HUES48 (cell line): ENCODE data around the gene CEPT1.
"Not testable (repeated sequence)": the region's sequence is repeated elsewhere in the genome, so short reads cannot be mapped to it uniquely, and the experiment has no call there.

Source experiments
- H3K27ac ChIP-seq: one replicate; pipeline ENCODE4 v1.7.0; 2013; ENCODE audit warnings: low read depth, low read length, inconsistent platforms
- H3K27me3 ChIP-seq: 2 replicates; pipeline ENCODE4 v1.6.1; 2013; ENCODE audit warnings: mild to moderate bottlenecking, low read length; ENCODE audit not compliant: control insufficient read depth, insufficient read depth
- H3K36me3 ChIP-seq: 2 replicates; pipeline ENCODE4 v1.6.1; 2013; ENCODE audit warnings: low read length; ENCODE audit not compliant: control insufficient read depth, insufficient read depth
- H3K4me1 ChIP-seq: 2 replicates; pipeline ENCODE4 v1.6.1; 2013; ENCODE audit warnings: mild to moderate bottlenecking, low read length; ENCODE audit not compliant: control insufficient read depth, insufficient read depth
- H3K4me3 ChIP-seq: 2 replicates; pipeline ENCODE4 v1.5.1; 2013; ENCODE audit warnings: mild to moderate bottlenecking, low read depth, low read length
- H3K9ac ChIP-seq: 2 replicates; pipeline ENCODE4 v1.6.1; 2013; ENCODE audit warnings: mild to moderate bottlenecking, low read depth, low read length, moderate library complexity
- H3K9me3 ChIP-seq: 2 replicates; pipeline ENCODE4 v1.6.1; 2013; ENCODE audit warnings: low read length; ENCODE audit not compliant: control insufficient read depth, insufficient read depth

Gene CEPT1

DNA sequence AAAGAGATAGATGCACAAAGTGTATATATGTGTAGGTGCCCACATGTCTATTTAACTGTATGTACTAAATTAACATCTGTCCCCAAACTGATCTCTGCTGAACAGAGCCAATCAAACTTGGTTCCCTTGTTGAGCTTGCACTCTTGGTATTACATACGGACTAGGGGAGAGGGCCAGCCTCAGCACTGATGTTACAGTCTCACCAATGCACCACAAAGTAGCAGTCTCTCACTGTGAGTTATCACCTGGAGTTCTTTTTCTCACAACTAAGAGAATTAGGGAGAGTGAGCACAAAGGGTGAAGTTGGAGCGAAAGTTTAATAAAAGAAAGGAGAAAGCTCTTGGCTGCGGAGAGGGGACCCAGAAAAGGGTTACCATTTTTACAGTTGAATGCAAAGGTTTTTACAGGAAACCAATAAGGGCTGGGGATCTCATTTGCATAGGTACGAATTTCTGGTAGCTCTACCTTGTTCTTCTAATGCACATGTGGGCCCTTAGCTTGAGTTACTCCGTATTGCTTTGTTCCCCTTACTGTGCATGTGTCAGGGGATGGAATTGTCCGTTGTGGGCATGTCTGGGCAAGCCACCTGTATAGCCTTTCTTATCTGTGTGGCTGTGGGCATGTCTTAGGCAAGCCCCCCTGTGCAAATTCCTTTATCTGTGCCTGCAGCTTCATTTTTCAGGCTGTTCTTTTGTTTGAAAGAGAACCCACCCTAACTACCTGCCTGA lies 74.2 kb downstream of the CEPT1 start:
- no peak overlapping the region for H3K9ac ChIP-seq
- no peak overlapping the region for H3K27ac ChIP-seq
- 0 out of 2 replicates have a peak, but pooled peaks cover 5% of the 10 kb centered on the region for H3K4me1 ChIP-seq
- H3K9me3 ChIP-seq, result no peaks in the 10 kb centered on the region
- H3K27me3 ChIP-seq, result no peaks in the 10 kb centered on the region
- no peak overlapping the region for H3K4me3 ChIP-seq
- H3K36me3 ChIP-seq, result no peaks in the 10 kb centered on the region

DNA sequence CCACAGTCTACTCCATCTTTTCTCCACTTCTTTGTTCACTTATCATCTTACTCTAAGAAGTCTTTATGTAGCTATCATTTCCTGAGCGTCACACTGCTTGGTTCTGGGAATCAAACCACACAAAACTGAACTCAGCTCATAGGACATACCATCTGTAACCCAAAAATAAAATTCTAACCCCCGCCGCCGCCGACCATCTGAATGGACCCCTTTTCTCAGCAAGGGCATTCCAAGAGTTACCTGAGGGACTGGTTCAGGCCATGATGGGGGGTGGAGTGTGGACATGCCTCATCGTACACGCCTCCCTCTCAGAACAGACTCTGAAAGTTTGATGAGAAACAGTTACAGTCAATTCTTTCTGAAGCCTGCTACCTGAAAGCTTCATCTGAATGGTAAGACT lies 74.9 kb downstream of the CEPT1 start:
- H3K9me3 ChIP-seq, result no peaks in the 10 kb centered on the region
- no peak overlapping the region for H3K4me3 ChIP-seq
- H3K4me1 ChIP-seq, result 0 out of 2 replicates have a peak, but pooled peaks cover 5% of the 10 kb centered on the region
- no peak overlapping the region for H3K27ac ChIP-seq
- H3K36me3 ChIP-seq, result no peaks in the 10 kb centered on the region
- no peak overlapping the region for H3K9ac ChIP-seq
- no peaks in the 10 kb centered on the region for H3K27me3 ChIP-seq

GRCh38 chr1:111215285-111215684 lies 75.3 kb downstream of the CEPT1 start:
- not testable (repeated sequence) for H3K9ac ChIP-seq, H3K27me3 ChIP-seq, H3K4me1 ChIP-seq, H3K27ac ChIP-seq, H3K4me3 ChIP-seq, H3K9me3 ChIP-seq, H3K36me3 ChIP-seq

GRCh38 chr1:111216751-111217150 lies 76.7 kb downstream of the CEPT1 start:
- Histone ChIP-seq H3K9ac (no peak overlapping the region), H3K4me1 (0 out of 2 replicates have a peak, but pooled peaks cover 5% of the 10 kb centered on the region), H3K4me3 (no peak overlapping the region), H3K27ac (no peak overlapping the region), H3K36me3 (no peaks in the 10 kb centered on the region), H3K9me3 (no peaks in the 10 kb centered on the region), H3K27me3 (no peaks in the 10 kb centered on the region)

DNA sequence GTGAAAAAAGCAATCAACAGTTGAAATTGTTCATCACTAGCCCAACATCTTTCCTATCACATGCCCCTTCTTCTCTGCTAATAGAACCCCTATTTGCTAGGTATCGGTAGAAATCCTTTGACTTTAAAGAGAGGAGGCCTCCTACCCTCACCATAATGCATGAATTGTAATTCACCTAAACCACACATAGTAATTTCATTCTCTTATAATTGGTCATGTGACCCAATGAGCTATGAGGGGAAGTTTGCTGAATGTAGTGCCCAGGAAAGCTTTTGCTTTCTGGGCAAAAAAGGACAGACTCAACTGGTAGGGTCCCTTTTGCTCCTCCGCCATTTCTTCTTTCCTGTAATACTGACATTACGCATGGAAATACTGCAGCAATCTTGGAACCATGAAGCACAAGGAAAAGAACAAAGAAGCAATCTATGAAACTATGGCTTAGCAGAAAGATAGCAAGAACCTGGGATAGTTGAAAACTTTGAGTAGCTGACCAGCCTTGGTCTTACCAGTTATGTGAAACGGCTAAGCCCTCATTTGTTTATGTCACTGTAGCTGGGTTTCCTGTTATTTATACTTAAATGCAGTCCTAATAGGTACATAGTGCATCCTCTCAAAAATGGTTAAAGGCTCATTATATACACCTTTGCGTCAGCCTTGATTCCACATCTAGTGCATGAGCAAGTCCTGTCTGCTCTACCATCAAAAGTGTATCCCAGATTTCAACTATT lies 77.3 kb downstream of the CEPT1 start:
- no peaks in the 10 kb centered on the region for H3K36me3 ChIP-seq
- no peak overlapping the region for H3K4me3 ChIP-seq
- no peaks in the 10 kb centered on the region for H3K27me3 ChIP-seq
- H3K9ac ChIP-seq, result no peak overlapping the region
- peaks cover 8% of the 10 kb centered on the region; the same call in 1 of the 2 replicates for H3K4me1 ChIP-seq
- H3K9me3 ChIP-seq, result no peaks in the 10 kb centered on the region
- no peak overlapping the region for H3K27ac ChIP-seq

GRCh38 chr1:111218701-111219556 lies 78.9 kb downstream of the CEPT1 start:
- Histone ChIP-seq H3K4me1 (peaks cover 17% of the 10 kb centered on the region; the same call in 1 of the 2 replicates), H3K27ac (peak overlapping the region; percentile 90), H3K9me3 (no peaks in the 10 kb centered on the region), H3K36me3 (no peaks in the 10 kb centered on the region), H3K9ac (no peak overlapping the region), H3K4me3 (no peak overlapping the region), H3K27me3 (no peaks in the 10 kb centered on the region)

DNA sequence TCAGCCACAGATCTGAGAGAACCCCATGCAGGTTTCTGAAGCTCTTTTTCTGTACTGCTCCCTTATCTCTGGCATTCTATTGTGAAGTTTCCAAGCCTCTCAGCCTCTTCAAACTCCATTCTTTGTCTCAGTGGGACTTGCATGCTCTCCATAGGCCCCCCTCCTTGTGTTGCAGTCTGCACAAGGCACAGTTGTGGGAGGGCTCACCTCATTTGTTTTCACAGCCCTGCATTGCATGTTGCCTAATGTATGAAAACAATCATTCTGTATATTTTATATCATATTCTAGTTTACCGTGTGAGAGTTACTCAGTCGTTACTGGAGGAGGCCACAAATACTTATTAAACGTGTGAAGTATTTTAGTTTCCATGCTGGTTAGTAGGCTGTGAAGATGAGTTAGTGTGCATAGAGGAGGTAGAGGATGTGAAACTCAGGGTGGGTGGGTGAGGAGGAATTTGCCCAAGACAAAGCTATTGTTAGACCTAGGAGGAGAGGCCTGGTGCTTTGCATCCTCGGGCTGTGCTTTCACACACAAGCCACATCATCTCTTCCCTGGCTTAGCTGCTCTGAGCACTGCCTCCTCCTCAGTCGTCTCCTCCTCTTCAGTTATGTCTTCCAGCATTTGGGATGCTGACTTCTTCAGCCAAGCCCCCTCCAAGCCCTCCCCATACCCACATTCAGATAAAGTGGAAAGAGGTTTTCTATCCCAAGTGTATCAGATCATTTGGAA lies 79.7 kb downstream of the CEPT1 start:
- Histone ChIP-seq H3K9me3 (no peaks in the 10 kb centered on the region), H3K9ac (no peak overlapping the region), H3K4me1 (peaks cover 14% of the 10 kb centered on the region; the same call in 1 of the 2 replicates), H3K27me3 (no peaks in the 10 kb centered on the region), H3K4me3 (no peak overlapping the region), H3K27ac (peak overlapping the region; percentile 90), H3K36me3 (no peaks in the 10 kb centered on the region)

DNA sequence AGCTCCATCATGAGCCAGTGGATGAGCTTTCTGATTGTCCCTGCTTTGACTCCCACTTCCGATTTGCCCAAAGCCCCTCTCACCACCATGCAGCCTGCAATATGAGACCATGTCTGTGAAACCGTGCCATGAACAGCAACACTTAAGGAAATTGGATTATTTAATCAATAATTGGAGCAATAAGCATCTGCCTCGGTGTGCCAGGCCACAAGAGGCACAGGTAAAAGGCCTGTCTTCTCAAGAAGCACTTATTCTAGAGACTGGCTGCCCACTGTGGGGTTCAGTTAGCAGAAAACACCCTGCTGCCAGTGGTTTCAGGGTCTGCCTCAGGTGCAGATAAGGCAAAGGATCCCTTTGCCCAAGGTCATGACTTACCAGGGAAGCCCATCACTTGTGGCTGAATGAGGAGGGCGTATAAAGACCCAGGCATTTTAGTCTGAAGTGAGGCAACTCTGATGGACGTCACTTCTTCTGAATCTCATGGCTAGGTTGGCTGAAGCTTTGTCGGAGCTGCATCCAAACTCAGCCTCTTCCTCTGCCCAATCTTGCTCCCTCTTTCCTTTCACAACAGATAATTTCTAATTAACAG lies 80.4 kb downstream of the CEPT1 start:
- no peak overlapping the region for H3K4me3 ChIP-seq
- peaks cover 15% of the 10 kb centered on the region; the same call in 1 of the 2 replicates for H3K4me1 ChIP-seq
- H3K36me3 ChIP-seq, result no peaks in the 10 kb centered on the region
- H3K27ac ChIP-seq, result peak overlapping the region; percentile 79
- H3K9me3 ChIP-seq, result no peaks in the 10 kb centered on the region
- no peaks in the 10 kb centered on the region for H3K27me3 ChIP-seq
- H3K9ac ChIP-seq, result no peak overlapping the region

- no peak overlapping the region for H3K4me3 ChIP-seq
- H3K4me1 ChIP-seq, result peaks cover 20% of the 10 kb centered on the region; the same call in 1 of the 2 replicates
- no peak overlapping the region for H3K27ac ChIP-seq
- no peaks in the 10 kb centered on the region for H3K9me3 ChIP-seq
- no peaks in the 10 kb centered on the region for H3K36me3 ChIP-seq
- H3K27me3 ChIP-seq, result no peaks in the 10 kb centered on the region
- H3K9ac ChIP-seq, result no peak overlapping the region
Measured at GRCh38 chr1:111221276-111221632, 81.2 kb downstream of the CEPT1 start.

- H3K9ac ChIP-seq, result no peak overlapping the region
- H3K9me3 ChIP-seq, result no peaks in the 10 kb centered on the region
- no peak overlapping the region for H3K4me3 ChIP-seq
- no peak overlapping the region for H3K27ac ChIP-seq
- H3K36me3 ChIP-seq, result no peaks in the 10 kb centered on the region
- no peaks in the 10 kb centered on the region for H3K27me3 ChIP-seq
- H3K4me1 ChIP-seq, result peaks cover 20% of the 10 kb centered on the region; the same call in 1 of the 2 replicates
Measured at GRCh38 chr1:111221633-111222291, 81.7 kb downstream of the CEPT1 start.
